ENCODE measurements around the gene MYLIP.

- no peak for TF ChIP-seq EP300 (IDR thresholded peaks at IDR 0.05)
- no peak for TF ChIP-seq CTCF (IDR thresholded peaks at IDR 0.05)
Observed at GRCh38 chr6:16140607-16141006, 11.7 kb downstream of the MYLIP start.

All from gastroesophageal sphincter (tissue), 3 donors.